GM12873 (cell line): ENCODE data around the gene LSM2.

Source experiments
- TF ChIP-seq, protein P1 (sequence below): IDR thresholded peaks from 2 replicates; pipeline ENCODE4 v1.5.1; 2012; ENCODE audit warnings: low read depth, mild to moderate bottlenecking, moderate library complexity, low read length, control low read depth; ENCODE audit not compliant: insufficient read depth; ENCODE audit errors: missing control alignments

LSM2 gene

DNA sequence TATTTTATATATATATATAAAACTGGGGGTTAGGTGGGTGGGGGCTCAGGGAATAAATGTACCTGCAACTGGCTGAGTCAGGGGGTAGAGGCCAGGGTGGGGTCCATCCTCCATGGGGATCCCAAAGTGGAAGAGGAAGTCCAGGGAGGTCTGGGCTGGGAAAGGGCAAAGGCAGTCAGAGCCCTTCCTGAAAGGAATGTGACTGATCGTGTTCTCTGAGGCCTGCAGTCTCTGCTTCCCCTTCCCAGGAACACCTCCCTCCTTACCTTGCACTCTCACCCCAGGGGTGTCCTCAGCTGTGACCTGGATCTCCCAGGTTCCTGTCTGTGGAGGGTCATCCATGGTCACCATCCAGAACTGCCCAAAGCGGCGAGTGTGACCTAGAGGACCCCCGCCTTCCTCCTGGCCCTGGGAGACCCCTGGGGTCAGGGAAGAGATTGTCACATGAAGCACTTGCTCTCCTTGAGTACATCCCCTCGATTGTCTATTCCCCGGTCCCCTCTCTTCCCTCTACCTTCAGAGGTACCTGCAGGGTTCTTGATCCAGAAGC, 39.6 kb downstream of the LSM2 start:
- TF ChIP-seq, protein P1, sequence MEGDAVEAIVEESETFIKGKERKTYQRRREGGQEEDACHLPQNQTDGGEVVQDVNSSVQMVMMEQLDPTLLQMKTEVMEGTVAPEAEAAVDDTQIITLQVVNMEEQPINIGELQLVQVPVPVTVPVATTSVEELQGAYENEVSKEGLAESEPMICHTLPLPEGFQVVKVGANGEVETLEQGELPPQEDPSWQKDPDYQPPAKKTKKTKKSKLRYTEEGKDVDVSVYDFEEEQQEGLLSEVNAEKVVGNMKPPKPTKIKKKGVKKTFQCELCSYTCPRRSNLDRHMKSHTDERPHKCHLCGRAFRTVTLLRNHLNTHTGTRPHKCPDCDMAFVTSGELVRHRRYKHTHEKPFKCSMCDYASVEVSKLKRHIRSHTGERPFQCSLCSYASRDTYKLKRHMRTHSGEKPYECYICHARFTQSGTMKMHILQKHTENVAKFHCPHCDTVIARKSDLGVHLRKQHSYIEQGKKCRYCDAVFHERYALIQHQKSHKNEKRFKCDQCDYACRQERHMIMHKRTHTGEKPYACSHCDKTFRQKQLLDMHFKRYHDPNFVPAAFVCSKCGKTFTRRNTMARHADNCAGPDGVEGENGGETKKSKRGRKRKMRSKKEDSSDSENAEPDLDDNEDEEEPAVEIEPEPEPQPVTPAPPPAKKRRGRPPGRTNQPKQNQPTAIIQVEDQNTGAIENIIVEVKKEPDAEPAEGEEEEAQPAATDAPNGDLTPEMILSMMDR: no peak

- TF ChIP-seq, protein P1: no peak
Measured at GRCh38 chr6:31765910-31766794, 40.6 kb downstream of the LSM2 start.

DNA sequence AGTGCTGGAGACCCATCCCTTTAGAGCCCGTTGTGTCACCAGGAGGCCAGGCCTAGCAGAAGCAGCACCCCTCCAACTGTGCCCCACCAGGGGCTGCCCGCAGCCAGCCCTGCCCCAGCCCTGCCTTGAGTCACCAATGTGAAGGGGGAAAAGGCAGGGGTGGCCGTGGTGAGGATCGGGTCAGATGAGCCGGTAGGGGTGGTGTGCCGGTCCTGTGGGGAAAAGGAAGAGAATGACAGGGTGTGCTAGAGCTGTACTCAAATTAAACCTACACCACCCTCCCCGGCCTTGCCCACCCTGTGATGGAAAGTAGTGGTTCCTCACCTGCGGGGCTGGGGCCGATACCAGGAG, 41.2 kb downstream of the LSM2 start:
- TF ChIP-seq, protein P1: no peak

- TF ChIP-seq, protein P1: no peak
Measured at GRCh38 chr6:31764198-31764597, 42.6 kb downstream of the LSM2 start.

DNA sequence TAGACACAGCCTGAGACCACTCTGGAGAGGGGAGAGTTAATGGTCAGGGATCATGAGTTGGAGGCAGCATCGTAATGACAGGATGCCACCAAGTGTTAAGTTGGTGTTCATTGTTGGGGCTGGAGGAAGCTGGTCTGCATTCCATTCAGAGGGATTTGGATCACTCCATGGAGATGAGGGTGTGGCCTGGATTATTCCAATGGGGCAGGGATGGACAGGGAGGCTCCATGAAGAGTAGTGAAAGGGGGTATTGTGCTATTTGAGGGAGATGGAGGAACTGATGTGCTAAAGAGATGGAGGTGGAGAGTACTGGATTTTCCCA, 43.2 kb downstream of the LSM2 start:
- TF ChIP-seq, protein P1: no peak

GRCh38 chr6:31762878-31763618, 43.7 kb downstream of the LSM2 start:
- TF ChIP-seq, protein P1: no peak

- TF ChIP-seq, protein P1: no peak
Measured at GRCh38 chr6:31762356-31762755, 44.4 kb downstream of the LSM2 start, which contains the start of gene SAPCD1. Gene SAPCD1 (plus strand): TSS chr6:31762656. CDS start chr6:31763055, 399 bp downstream.
